Fibroblast of lung (primary cell): ENCODE data around the gene EPS8L3. TPM values are rescaled to one million over a fixed set of nuclear protein-coding genes. Genes with fewer than 3 reads are reported as not detected.

Experiments used
- DNase-seq, 2 donors: peaks; one replicate each; pipeline versions ENCODE4 v3.0.0 to v3.0.0-alpha.2; 2010; ENCODE audit warnings: low read depth in 2 of 2
- H2AFZ ChIP-seq: 2 replicates; pipeline ENCODE4 v1.5.1; 2012; ENCODE audit warnings: low read length, control low read depth, inconsistent platforms
- H3K27ac ChIP-seq: 2 replicates; pipeline ENCODE4 v1.5.1; 2011; ENCODE audit warnings: low read length, control low read depth; ENCODE audit not compliant: insufficient read depth
- H3K27me3 ChIP-seq: 2 replicates; pipeline ENCODE4 v1.5.1; 2011; ENCODE audit warnings: mild to moderate bottlenecking, low read length; ENCODE audit not compliant: control insufficient read depth, insufficient read depth
- H3K36me3 ChIP-seq: 2 replicates; pipeline ENCODE4 v1.5.1; 2011; ENCODE audit warnings: low read length; ENCODE audit not compliant: control insufficient read depth, insufficient read depth
- H3K4me1 ChIP-seq: 2 replicates; pipeline ENCODE4 v1.5.1; 2011; ENCODE audit warnings: low read length; ENCODE audit not compliant: control insufficient read depth, insufficient read depth; ENCODE audit errors: extremely low read depth
- H3K4me2 ChIP-seq: 2 replicates; pipeline ENCODE4 v1.5.1; 2011; ENCODE audit warnings: low read length, control low read depth; ENCODE audit not compliant: insufficient read depth; ENCODE audit errors: extremely low read depth
- H3K4me3 ChIP-seq, 4 experiments: fragments of 200-600 bp in 1 of 4; sonication (generic) in 1 of 4; replicated peaks in 1 of 4; 2 replicates each; pipeline ENCODE4 v1.5.1; 2011 to 2016; ENCODE audit warnings: low read length in 4 of 4, low read depth in 3 of 4, mild to moderate bottlenecking in 3 of 4, control low read depth in 2 of 4, inconsistent platforms in 1 of 4, mixed read lengths in 1 of 4; ENCODE audit not compliant: insufficient read depth in 1 of 4; ENCODE audit errors: control extremely low read depth in 1 of 4
- H3K79me2 ChIP-seq: 2 replicates; pipeline ENCODE4 v1.5.1; 2012; ENCODE audit warnings: mild to moderate bottlenecking, low read length, inconsistent platforms; ENCODE audit not compliant: control insufficient read depth, insufficient read depth
- H3K9ac ChIP-seq: 2 replicates; pipeline ENCODE4 v1.5.1; 2011; ENCODE audit warnings: mild to moderate bottlenecking, low read length, control low read depth; ENCODE audit not compliant: insufficient read depth
- H3K9me3 ChIP-seq: 2 replicates; pipeline ENCODE4 v1.5.1; 2012; ENCODE audit warnings: low read depth, low read length; ENCODE audit not compliant: control insufficient read depth, insufficient read depth
- H4K20me1 ChIP-seq: 2 replicates; pipeline ENCODE4 v1.5.1; 2011; ENCODE audit warnings: low read length; ENCODE audit not compliant: control insufficient read depth, insufficient read depth; ENCODE audit errors: extremely low read depth
- CTCF ChIP-seq, 2 donors: IDR thresholded peaks in 1 of 2; conservative IDR thresholded peaks in 1 of 2; 1 replicate in 1 of 2; 2 replicates in 1 of 2; pipeline ENCODE4 v1.5.1; 2011 to 2012; ENCODE audit warnings: low read length in 2 of 2, control low read depth in 1 of 2, inconsistent platforms in 1 of 2, low read depth in 1 of 2, mild to moderate bottlenecking in 1 of 2
- EZH2 ChIP-seq: IDR thresholded peaks from 2 replicates; pipeline ENCODE4 v1.5.1; 2012; ENCODE audit warnings: low read length, control low read depth, mild to moderate bottlenecking; ENCODE audit errors: missing control alignments
- polyA plus RNA-seq, 2 donors: library from polyadenylated mRNA; depleted of rRNA in 1 of 2; stranded (reverse) in 1 of 2; unstranded in 1 of 2; fragments of >200 nt; gene quantifications; 2 replicates each; pipeline ENCODE4 v1.2.1, GENCODE V29; 2011 to 2012; ENCODE audit warnings: missing spikeins in 1 of 2
- total RNA-seq: library from RNA; depleted of rRNA; stranded (reverse); fragments of >200 nt; gene quantifications from 2 replicates; pipeline ENCODE4 v1.2.1, GENCODE V29; 2014

Gene EPS8L3
- total and polyA plus RNA-seq, 2 donors (not counting 1 experiment from before 2014, with no cell fraction given): not detected

- DNase-seq: no peak
- H3K9me3 ChIP-seq: no peaks in the 10 kb centered on the region
- TF ChIP-seq EZH2: no peak
- no peak for TF ChIP-seq CTCF (conservative IDR thresholded peaks at IDR 0.05 in 1 of 2, IDR thresholded peaks at IDR 0.05 in 1 of 2; ENCODE audit: low read depth in 1 of 2, low read length in 2 of 2)
- H2AFZ ChIP-seq: no peak overlapping the region
- no peak overlapping the region for H3K9ac ChIP-seq
- peaks cover 4% of the 10 kb centered on the region for H3K4me1 ChIP-seq
- H4K20me1 ChIP-seq: no peaks in the 10 kb centered on the region
- H3K79me2 ChIP-seq: no peaks in the 10 kb centered on the region
- no peaks in the 10 kb centered on the region for H3K36me3 ChIP-seq
- no peak overlapping the region for H3K27ac ChIP-seq
- peaks cover 3% of the 10 kb centered on the region for H3K27me3 ChIP-seq
- H3K4me2 ChIP-seq: no peak overlapping the region
- H3K4me3 ChIP-seq: no peak overlapping the region
Observed at GRCh38 chr1:109776206-109776835, 12.6 kb upstream of the EPS8L3 start.

GRCh38 chr1:109775398-109775797, 11.7 kb upstream of the EPS8L3 start:
- Histone ChIP-seq H3K79me2 (no peaks in the 10 kb centered on the region), H3K27ac (no peak overlapping the region), H3K9me3 (no peaks in the 10 kb centered on the region), H3K4me2 (no peak overlapping the region), H2AFZ (no peak overlapping the region), H4K20me1 (no peaks in the 10 kb centered on the region), H3K27me3 (peaks cover 3% of the 10 kb centered on the region), H3K36me3 (no peaks in the 10 kb centered on the region), H3K4me3 (no peak overlapping the region), H3K9ac (no peak overlapping the region), H3K4me1 (peaks cover 4% of the 10 kb centered on the region)
- DNase-seq: peak in 1 of 2 donors; percentile 20
- TF ChIP-seq EZH2 (no peak), CTCF (conservative IDR thresholded peaks at IDR 0.05 in 1 of 2, IDR thresholded peaks at IDR 0.05 in 1 of 2; ENCODE audit: low read depth in 1 of 2, low read length in 2 of 2) (no peak)

- Histone ChIP-seq H3K27ac (no peak overlapping the region), H3K79me2 (no peaks in the 10 kb centered on the region), H3K4me2 (no peak overlapping the region), H3K9ac (no peak overlapping the region), H3K4me1 (peaks cover 4% of the 10 kb centered on the region), H3K36me3 (no peaks in the 10 kb centered on the region), H3K27me3 (peaks cover 3% of the 10 kb centered on the region), H2AFZ (peak overlapping the region; percentile 6), H3K9me3 (no peaks in the 10 kb centered on the region), H3K4me3 (no peak overlapping the region), H4K20me1 (no peaks in the 10 kb centered on the region)
- DNase-seq: no peak
- TF ChIP-seq EZH2: no peak
- no peak for TF ChIP-seq CTCF (conservative IDR thresholded peaks at IDR 0.05 in 1 of 2, IDR thresholded peaks at IDR 0.05 in 1 of 2; ENCODE audit: low read depth in 1 of 2, low read length in 2 of 2)
Observed at GRCh38 chr1:109773900-109774485, 10.3 kb upstream of the EPS8L3 start.
